Measurements from ENCODE around the gene DYNLT4.

- TF ChIP-seq CTCF (IDR thresholded peaks at IDR 0.05; ENCODE audit: poor library complexity) (no peak), EZH2phosphoT487 (IDR thresholded peaks at IDR 0.05; ENCODE audit: low read depth, severe bottlenecking, unreplicated experiment) (no peak)
Observed at GRCh38 chr1:44826375-44827196, 19.4 kb upstream of the DYNLT4 start.
